ENCODE results near the gene PKD1L1. TPM values are rescaled to one million over a fixed set of nuclear protein-coding genes. Genes with fewer than 3 reads are reported as not detected.

Gene PKD1L1
- total RNA-seq, 2 experiments from 2014 or later: 0.02 to 0.05 TPM

- Mint-ChIP-seq H3K27ac (no peak overlapping the region), H3K36me3 (ENCODE audit: low read depth) (no peaks in the 10 kb centered on the region), H3K4me3 (no peak overlapping the region), H3K4me1 (ENCODE audit: low read depth) (no peaks in the 10 kb centered on the region), H3K27me3 (ENCODE audit: low read depth) (no peaks in the 10 kb centered on the region), H3K9me3 (no peaks in the 10 kb centered on the region)
- CTCF ChIA-PET: no interaction called here
- no peak for DNase-seq
- intact Hi-C loops (cut with micrococcal nuclease): no loop called here
Observed at GRCh38 chr7:47908720-47909119, 39.5 kb downstream of the PKD1L1 start.

GRCh38 chr7:47907981-47908616, 40.2 kb downstream of the PKD1L1 start:
- no peak overlapping the region for H3K4me3 Mint-ChIP-seq
- no peaks in the 10 kb centered on the region for H3K36me3 Mint-ChIP-seq (ENCODE audit: low read depth)
- H3K9me3 Mint-ChIP-seq: no peaks in the 10 kb centered on the region
- no peaks in the 10 kb centered on the region for H3K27me3 Mint-ChIP-seq (ENCODE audit: low read depth)
- no peak for DNase-seq
- no peak overlapping the region for H3K27ac Mint-ChIP-seq
- CTCF ChIA-PET: no interaction called here
- intact Hi-C loops (cut with micrococcal nuclease): no loop called here
- H3K4me1 Mint-ChIP-seq (ENCODE audit: low read depth): no peaks in the 10 kb centered on the region

DNA sequence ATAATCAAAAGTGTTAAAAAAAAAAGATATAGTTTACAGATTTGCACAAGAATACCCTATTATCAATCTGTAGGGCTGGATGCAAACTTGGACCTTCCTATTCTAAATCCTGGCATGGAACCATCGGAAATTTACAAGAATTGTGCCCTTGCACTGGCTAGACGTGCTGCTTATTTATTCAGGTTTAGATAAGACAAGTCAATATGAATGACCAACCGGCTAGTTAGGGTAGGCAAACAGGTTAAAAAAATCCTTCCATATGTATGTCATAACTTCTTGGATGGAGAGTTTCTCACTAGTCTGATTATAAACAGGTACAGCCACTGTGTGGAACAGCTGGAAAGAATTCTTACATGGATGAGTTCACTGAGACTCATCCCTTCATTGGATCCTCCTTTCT, 41.4 kb downstream of the PKD1L1 start:
- Mint-ChIP-seq H3K4me3 (no peak overlapping the region), H3K27ac (no peak overlapping the region), H3K4me1 (ENCODE audit: low read depth) (no peaks in the 10 kb centered on the region), H3K9me3 (no peaks in the 10 kb centered on the region), H3K36me3 (ENCODE audit: low read depth) (no peaks in the 10 kb centered on the region), H3K27me3 (ENCODE audit: low read depth) (no peaks in the 10 kb centered on the region)
- intact Hi-C loops (cut with micrococcal nuclease): no loop called here
- CTCF ChIA-PET: no interaction called here
- no peak for DNase-seq

- Mint-ChIP-seq H3K27me3 (ENCODE audit: low read depth) (no peaks in the 10 kb centered on the region), H3K4me1 (ENCODE audit: low read depth) (no peaks in the 10 kb centered on the region), H3K27ac (no peak overlapping the region), H3K4me3 (no peak overlapping the region), H3K36me3 (ENCODE audit: low read depth) (no peaks in the 10 kb centered on the region), H3K9me3 (no peaks in the 10 kb centered on the region)
- CTCF ChIA-PET: no interaction called here
- intact Hi-C loops (cut with micrococcal nuclease): no loop called here
- DNase-seq: no peak
Observed at GRCh38 chr7:47905076-47905920, 43.0 kb downstream of the PKD1L1 start.

DNA sequence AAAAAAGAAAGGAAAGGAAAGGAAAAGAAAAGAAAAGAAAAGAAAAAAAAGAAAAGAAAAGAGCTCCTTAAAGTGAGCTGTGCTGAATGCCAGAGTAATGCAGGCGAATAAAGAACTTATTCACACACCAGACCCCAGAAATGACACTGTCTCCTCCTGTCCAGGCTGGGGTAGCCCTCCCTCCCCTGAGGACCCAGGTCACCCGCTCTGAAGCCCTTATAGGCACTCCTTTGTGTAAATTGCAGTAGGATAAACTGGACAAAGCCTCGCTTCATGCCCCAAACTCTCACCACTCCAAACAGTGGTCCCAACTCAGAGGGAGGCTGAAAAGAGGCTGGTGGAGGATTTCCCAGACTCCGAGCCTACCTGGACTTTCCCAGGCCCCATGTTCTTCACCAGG, 46.3 kb downstream of the PKD1L1 start:
- intact Hi-C loops (cut with micrococcal nuclease): no loop called here
- DNase-seq: no peak
- Mint-ChIP-seq H3K36me3 (ENCODE audit: low read depth) (no peaks in the 10 kb centered on the region), H3K4me3 (no peak overlapping the region), H3K27ac (no peak overlapping the region), H3K27me3 (ENCODE audit: low read depth) (no peaks in the 10 kb centered on the region), H3K4me1 (ENCODE audit: low read depth) (no peaks in the 10 kb centered on the region), H3K9me3 (no peaks in the 10 kb centered on the region)
- CTCF ChIA-PET: no interaction called here

DNA sequence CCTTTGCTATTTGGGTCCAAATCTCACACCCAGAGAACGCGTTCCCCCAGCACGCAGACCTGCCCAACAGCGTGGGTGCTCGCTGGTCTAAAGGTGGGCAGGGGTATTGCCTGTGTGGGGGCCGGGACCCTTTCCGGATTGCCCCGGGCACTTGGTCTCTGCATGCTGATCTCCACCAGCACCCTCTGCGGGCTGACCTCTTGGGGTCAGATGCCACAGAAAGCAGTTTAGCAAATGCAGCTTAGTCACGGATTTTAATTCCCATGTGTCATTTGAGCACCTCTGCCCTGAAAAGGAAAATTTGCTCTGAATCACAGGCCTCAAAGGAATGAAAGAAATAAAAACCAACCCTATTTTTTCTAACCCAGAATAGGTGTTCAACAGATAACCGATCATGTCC, 46.7 kb downstream of the PKD1L1 start:
- intact Hi-C loops (cut with micrococcal nuclease): no loop called here
- no peaks in the 10 kb centered on the region for H3K27me3 Mint-ChIP-seq (ENCODE audit: low read depth)
- no peak for DNase-seq
- no peak overlapping the region for H3K27ac Mint-ChIP-seq
- H3K4me1 Mint-ChIP-seq (ENCODE audit: low read depth): no peaks in the 10 kb centered on the region
- CTCF ChIA-PET: no interaction called here
- no peaks in the 10 kb centered on the region for H3K36me3 Mint-ChIP-seq (ENCODE audit: low read depth)
- H3K4me3 Mint-ChIP-seq: no peak overlapping the region
- H3K9me3 Mint-ChIP-seq: no peaks in the 10 kb centered on the region

GRCh38 chr7:47897831-47898230, 50.4 kb downstream of the PKD1L1 start:
- H3K9me3 Mint-ChIP-seq: no peaks in the 10 kb centered on the region
- no peak overlapping the region for H3K4me3 Mint-ChIP-seq
- no peaks in the 10 kb centered on the region for H3K36me3 Mint-ChIP-seq (ENCODE audit: low read depth)
- H3K27me3 Mint-ChIP-seq (ENCODE audit: low read depth): no peaks in the 10 kb centered on the region
- intact Hi-C loops (cut with micrococcal nuclease): no loop called here
- no peak overlapping the region for H3K27ac Mint-ChIP-seq
- H3K4me1 Mint-ChIP-seq (ENCODE audit: low read depth): peaks cover 2% of the 10 kb centered on the region
- CTCF ChIA-PET: interaction anchor here (0.7 kb wide), 1 partner anchor 81 kb away, joined by 3 read pairs; no protein-coding TSS in a partner anchor
- DNase-seq: no peak

GRCh38 chr7:47896809-47897423, 51.4 kb downstream of the PKD1L1 start:
- Mint-ChIP-seq H3K27me3 (ENCODE audit: low read depth) (no peaks in the 10 kb centered on the region), H3K27ac (no peak overlapping the region), H3K4me1 (ENCODE audit: low read depth) (peaks cover 2% of the 10 kb centered on the region), H3K36me3 (ENCODE audit: low read depth) (no peaks in the 10 kb centered on the region), H3K4me3 (no peak overlapping the region), H3K9me3 (no peaks in the 10 kb centered on the region)
- intact Hi-C loops (cut with micrococcal nuclease): no loop called here
- no peak for DNase-seq
- CTCF ChIA-PET: interaction anchor here (0.7 kb wide), 1 partner anchor 82 kb away, joined by 3 read pairs; no protein-coding TSS in a partner anchor

DNA sequence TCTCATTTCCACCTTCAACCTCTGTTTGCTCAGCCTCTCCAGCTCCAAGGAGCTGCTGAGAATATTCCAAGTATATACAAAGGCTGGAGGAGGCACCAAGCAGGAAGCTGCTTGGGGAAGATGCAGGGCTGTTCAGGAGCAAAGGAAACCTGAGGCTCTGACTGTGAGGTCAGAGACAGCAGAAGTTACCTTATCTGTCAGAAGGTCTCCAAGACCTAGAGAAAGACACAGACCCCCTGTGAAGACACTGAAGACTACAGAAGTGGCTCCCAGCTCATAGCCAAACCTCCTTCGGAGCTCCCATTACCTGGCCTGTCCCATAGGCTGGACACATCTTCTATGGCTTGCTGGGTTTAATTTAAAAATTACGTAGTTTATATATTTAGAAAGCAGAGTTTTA, 53.2 kb downstream of the PKD1L1 start:
- H3K4me3 Mint-ChIP-seq: no peak overlapping the region
- no peaks in the 10 kb centered on the region for H3K36me3 Mint-ChIP-seq (ENCODE audit: low read depth)
- no peaks in the 10 kb centered on the region for H3K27me3 Mint-ChIP-seq (ENCODE audit: low read depth)
- no peak for DNase-seq
- H3K27ac Mint-ChIP-seq: no peak overlapping the region
- CTCF ChIA-PET: interaction anchor here (0.6 kb wide), 1 partner anchor 200 kb away, joined by 3 read pairs; no protein-coding TSS in a partner anchor
- intact Hi-C loops (cut with micrococcal nuclease): no loop called here
- peaks cover 2% of the 10 kb centered on the region for H3K4me1 Mint-ChIP-seq (ENCODE audit: low read depth)
- H3K9me3 Mint-ChIP-seq: no peaks in the 10 kb centered on the region

GRCh38 chr7:47893721-47894365, 54.4 kb downstream of the PKD1L1 start:
- Mint-ChIP-seq H3K4me3 (no peak overlapping the region), H3K27ac (no peak overlapping the region), H3K27me3 (ENCODE audit: low read depth) (no peaks in the 10 kb centered on the region), H3K36me3 (ENCODE audit: low read depth) (no peaks in the 10 kb centered on the region), H3K4me1 (ENCODE audit: low read depth) (peaks cover 2% of the 10 kb centered on the region), H3K9me3 (no peaks in the 10 kb centered on the region)
- no peak for DNase-seq
- CTCF ChIA-PET: interaction anchor here (0.6 kb wide), 1 partner anchor 979 kb away, joined by 3 read pairs; no protein-coding TSS in a partner anchor
- intact Hi-C loops (cut with micrococcal nuclease): no loop called here

DNA sequence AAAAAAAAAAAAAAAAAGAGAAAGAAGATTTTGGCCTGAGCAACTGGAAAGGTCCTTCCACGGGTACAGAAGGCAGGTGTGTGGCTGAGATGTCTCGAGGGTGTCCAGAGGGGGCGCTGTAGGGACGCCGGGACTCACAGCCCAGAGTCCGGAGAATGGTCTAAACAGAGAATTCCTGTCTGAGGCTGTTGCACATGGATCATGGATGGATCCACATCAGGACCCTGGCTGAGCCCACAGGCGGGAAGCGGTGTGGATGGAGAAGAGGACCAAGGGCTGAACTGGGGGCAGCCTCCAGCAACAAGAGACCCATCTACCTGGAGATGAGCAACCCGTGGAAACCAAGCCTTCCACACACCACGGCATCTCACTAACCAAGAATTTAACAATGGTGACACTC, 55.0 kb downstream of the PKD1L1 start:
- no peaks in the 10 kb centered on the region for H3K27me3 Mint-ChIP-seq (ENCODE audit: low read depth)
- no peak for DNase-seq
- H3K9me3 Mint-ChIP-seq: no peaks in the 10 kb centered on the region
- CTCF ChIA-PET: interaction anchor here (0.6 to 0.7 kb wide), 2 partner anchors 55 to 80 kb away, joined by 3 to 4 read pairs; partner anchors contain the start of gene PKD1L1
- H3K27ac Mint-ChIP-seq: no peak overlapping the region
- no peaks in the 10 kb centered on the region for H3K36me3 Mint-ChIP-seq (ENCODE audit: low read depth)
- intact Hi-C loops (cut with micrococcal nuclease): no loop called here
- H3K4me3 Mint-ChIP-seq: no peak overlapping the region
- H3K4me1 Mint-ChIP-seq (ENCODE audit: low read depth): peaks cover 2% of the 10 kb centered on the region

DNA sequence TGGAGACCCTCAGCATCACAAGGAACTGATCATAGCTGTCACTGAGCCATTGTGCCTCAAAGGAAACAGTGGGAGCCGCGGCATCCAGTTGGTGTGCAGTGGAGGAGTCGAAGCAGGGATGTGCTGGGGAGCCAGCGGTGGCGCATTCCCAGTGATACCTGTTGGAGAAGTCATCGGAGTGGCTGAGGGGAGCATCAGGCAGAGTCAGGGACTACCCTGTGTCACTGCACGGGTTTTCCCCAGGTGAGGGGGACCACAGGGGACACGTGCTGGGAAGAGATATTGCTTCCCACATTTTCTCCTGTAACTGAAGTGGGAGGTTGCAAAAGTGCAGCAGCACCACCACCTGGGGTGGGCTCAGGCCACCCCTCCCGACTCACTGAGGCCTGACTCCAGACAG, 57.7 kb downstream of the PKD1L1 start:
- Mint-ChIP-seq H3K4me3 (no peak overlapping the region), H3K9me3 (no peaks in the 10 kb centered on the region), H3K36me3 (ENCODE audit: low read depth) (no peaks in the 10 kb centered on the region), H3K27ac (no peak overlapping the region), H3K4me1 (ENCODE audit: low read depth) (peaks cover 2% of the 10 kb centered on the region), H3K27me3 (ENCODE audit: low read depth) (no peaks in the 10 kb centered on the region)
- DNase-seq: no peak
- intact Hi-C loops (cut with micrococcal nuclease): no loop called here
- CTCF ChIA-PET: no interaction called here
